ENCODE measurements around the gene CDHR3. TPM values are rescaled to one million over a fixed set of nuclear protein-coding genes. Genes with fewer than 3 reads are reported as not detected.

The CDHR3 gene
- total and polyA plus RNA-seq, 9 of the 15 experiments (the other 6 are each of a cell fraction or from before 2014, with no cell fraction given): 0.03 to 0.66 (median 0.24) TPM; not detected in 1

DNA sequence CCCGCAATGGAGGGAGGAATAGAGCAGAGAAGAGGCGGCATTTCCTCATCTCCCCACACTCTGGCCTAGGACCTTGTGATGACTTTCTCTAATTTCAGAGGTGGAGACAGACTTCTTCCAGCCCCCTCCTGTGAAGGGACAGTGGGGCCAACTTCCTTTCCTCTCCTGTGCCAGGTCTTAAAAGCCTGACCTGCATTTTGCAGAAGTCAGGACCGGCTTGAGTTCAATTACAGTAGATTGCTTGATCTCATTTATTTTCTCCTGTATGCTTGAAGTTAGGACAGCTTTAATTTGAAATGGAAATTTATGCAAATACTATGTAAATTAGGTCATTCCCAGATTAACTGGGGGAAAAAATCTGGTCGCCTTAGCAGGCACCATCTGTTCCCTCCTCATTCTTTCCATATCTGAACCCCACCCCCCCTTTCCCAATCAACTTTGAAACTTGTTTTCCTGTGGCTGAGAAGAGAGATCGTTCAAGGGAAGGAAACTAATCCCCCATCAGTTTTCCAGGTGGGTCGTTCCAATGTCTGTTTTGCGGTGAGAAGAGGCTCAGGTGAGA, 92.0 kb downstream of the CDHR3 start:
- Histone ChIP-seq H3K79me2 (ENCODE audit: control insufficient read depth, insufficient read depth, low read length) (no peaks in the 10 kb centered on the region), H3K27me3 (ENCODE audit: control insufficient read depth in 2 of 2, insufficient read depth in 2 of 2, low read length in 2 of 2) (peaks cover 46 to 74% of the 10 kb centered on the region in 2 experiments), H3K4me3 (no peak overlapping the region), H3K4me2 (ENCODE audit: insufficient read depth, low read length) (no peak overlapping the region), H2AFZ (ENCODE audit: low read depth, low read length) (no peak overlapping the region), H3K9me1 (ENCODE audit: control insufficient read depth, insufficient read depth, low read length) (no peaks in the 10 kb centered on the region), H3K27ac (ENCODE audit: extremely low read depth, low read depth, low read length) (no peak overlapping the region), H3K4me1 (replicated peaks in 1 of 2; ENCODE audit: control insufficient read depth in 2 of 2, insufficient read depth in 2 of 2, low read length in 2 of 2) (peaks cover 0 to 4% of the 10 kb centered on the region in 2 experiments; a peak in 2 of 5 replicates), H3K9me3 (replicated peaks; ENCODE audit: control insufficient read depth, insufficient read depth, low read depth, low read length) (0 out of 2 replicates have a peak, but pooled peaks cover 2% of the 10 kb centered on the region), H3K36me3 (ENCODE audit: control insufficient read depth, insufficient read depth, low read length) (no peaks in the 10 kb centered on the region), H3K9ac (ENCODE audit: insufficient read depth in 1 of 2, low read depth in 2 of 2, low read length in 2 of 2) (no peak overlapping the region), H4K20me1 (replicated peaks; ENCODE audit: control insufficient read depth, insufficient read depth, low read length) (0 out of 2 replicates have a peak, but pooled peaks cover 5% of the 10 kb centered on the region)
- CTCF ChIA-PET (ENCODE audit: low intra/inter-chr PET ratio): interaction anchor here (3.2 to 4.7 kb wide), 2 partner anchors 99 to 112 kb away, joined by 34 to 125 read pairs; no protein-coding TSS in a partner anchor
- in situ Hi-C loops (cut with MboI): loop anchor here (5.0 kb wide), 1 partner anchor 97 kb away; no protein-coding TSS in a partner anchor
- FAIRE-seq (no peak), DNase-seq (ENCODE audit: extremely low read depth in 1 of 4, low spot score in 3 of 4) (no peak), ATAC-seq (no peak)
- intact Hi-C loops (cut with micrococcal nuclease): no loop called here
- POLR2A ChIA-PET: interaction anchor here (1.7 kb wide), 1 partner anchor 31 kb away, joined by 5 read pairs; no protein-coding TSS in a partner anchor
- BruUV-seq (replicated peaks): no TSS peak
- 5% methylated on average over 7 of the region's 7 CpGs for WGBS (ENCODE audit: insufficient coverage, low coverage, missing lambda C conversion rate)
- TF ChIP-seq EHMT2 (IDR thresholded peaks at IDR 0.05): no peak
- TF ChIP-seq, protein P1, sequence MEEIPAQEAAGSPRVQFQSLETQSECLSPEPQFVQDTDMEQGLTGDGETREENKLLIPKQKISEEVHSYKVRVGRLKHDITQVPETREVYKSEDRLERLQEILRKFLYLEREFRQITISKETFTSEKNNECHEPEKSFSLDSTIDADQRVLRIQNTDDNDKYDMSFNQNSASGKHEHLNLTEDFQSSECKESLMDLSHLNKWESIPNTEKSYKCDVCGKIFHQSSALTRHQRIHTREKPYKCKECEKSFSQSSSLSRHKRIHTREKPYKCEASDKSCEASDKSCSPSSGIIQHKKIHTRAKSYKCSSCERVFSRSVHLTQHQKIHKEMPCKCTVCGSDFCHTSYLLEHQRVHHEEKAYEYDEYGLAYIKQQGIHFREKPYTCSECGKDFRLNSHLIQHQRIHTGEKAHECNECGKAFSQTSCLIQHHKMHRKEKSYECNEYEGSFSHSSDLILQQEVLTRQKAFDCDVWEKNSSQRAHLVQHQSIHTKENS (CRISPR knock-in tag; IDR thresholded peaks at IDR 0.05): no peak
- TF ChIP-seq STAG1 (CRISPR knock-in tag; IDR thresholded peaks at IDR 0.05; ENCODE audit: borderline replicate concordance): no peak
- TF ChIP-seq CHAMP1 (IDR thresholded peaks at IDR 0.05): no peak
- no peak for TF ChIP-seq ZNF133 (CRISPR knock-in tag; IDR thresholded peaks at IDR 0.05)
- TF ChIP-seq, protein P2, sequence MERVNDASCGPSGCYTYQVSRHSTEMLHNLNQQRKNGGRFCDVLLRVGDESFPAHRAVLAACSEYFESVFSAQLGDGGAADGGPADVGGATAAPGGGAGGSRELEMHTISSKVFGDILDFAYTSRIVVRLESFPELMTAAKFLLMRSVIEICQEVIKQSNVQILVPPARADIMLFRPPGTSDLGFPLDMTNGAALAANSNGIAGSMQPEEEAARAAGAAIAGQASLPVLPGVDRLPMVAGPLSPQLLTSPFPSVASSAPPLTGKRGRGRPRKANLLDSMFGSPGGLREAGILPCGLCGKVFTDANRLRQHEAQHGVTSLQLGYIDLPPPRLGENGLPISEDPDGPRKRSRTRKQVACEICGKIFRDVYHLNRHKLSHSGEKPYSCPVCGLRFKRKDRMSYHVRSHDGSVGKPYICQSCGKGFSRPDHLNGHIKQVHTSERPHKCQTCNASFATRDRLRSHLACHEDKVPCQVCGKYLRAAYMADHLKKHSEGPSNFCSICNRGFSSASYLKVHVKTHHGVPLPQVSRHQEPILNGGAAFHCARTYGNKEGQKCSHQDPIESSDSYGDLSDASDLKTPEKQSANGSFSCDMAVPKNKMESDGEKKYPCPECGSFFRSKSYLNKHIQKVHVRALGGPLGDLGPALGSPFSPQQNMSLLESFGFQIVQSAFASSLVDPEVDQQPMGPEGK (CRISPR knock-in tag; IDR thresholded peaks at IDR 0.05; ENCODE audit: borderline replicate concordance): no peak
- no peak for TF ChIP-seq NFRKB (IDR thresholded peaks at IDR 0.05; ENCODE audit: low read depth)
- no peak for TF ChIP-seq ZNF584 (CRISPR knock-in tag; IDR thresholded peaks at IDR 0.05; ENCODE audit: low read depth)
- TF ChIP-seq, protein P3, sequence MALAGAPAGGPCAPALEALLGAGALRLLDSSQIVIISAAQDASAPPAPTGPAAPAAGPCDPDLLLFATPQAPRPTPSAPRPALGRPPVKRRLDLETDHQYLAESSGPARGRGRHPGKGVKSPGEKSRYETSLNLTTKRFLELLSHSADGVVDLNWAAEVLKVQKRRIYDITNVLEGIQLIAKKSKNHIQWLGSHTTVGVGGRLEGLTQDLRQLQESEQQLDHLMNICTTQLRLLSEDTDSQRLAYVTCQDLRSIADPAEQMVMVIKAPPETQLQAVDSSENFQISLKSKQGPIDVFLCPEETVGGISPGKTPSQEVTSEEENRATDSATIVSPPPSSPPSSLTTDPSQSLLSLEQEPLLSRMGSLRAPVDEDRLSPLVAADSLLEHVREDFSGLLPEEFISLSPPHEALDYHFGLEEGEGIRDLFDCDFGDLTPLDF (CRISPR knock-in tag; IDR thresholded peaks at IDR 0.05): no peak
- no peak for TF ChIP-seq GMEB1 (CRISPR knock-in tag; IDR thresholded peaks at IDR 0.05)
- no peak for TF ChIP-seq ZBTB8A (IDR thresholded peaks at IDR 0.05; ENCODE audit: partially characterized antibody)
- TF ChIP-seq MEF2A (IDR thresholded peaks at IDR 0.05; ENCODE audit: control insufficient read depth, low read depth, low read length): no peak

Data from K562 (cell line).